Subcutaneous adipose tissue (tissue), 4 donors: ENCODE results near the gene FUT9. TPM values are rescaled to one million over a fixed set of nuclear protein-coding genes. Genes with fewer than 3 reads are reported as not detected.

Source experiments
- CTCF ChIP-seq: fragments of 450-650 bp; IDR thresholded peaks from one replicate; pipeline ENCODE4 v1.5.1; 2016; ENCODE audit warnings: low read depth, mild to moderate bottlenecking, control low read depth, antibody characterized with exemption, moderate library complexity
- total RNA-seq, 4 donors: library from RNA; depleted of rRNA; stranded (reverse); fragments of >200 nt; gene quantifications; one replicate each; pipeline ENCODE4 v1.1.0, GENCODE V29; 2016

The FUT9 gene
- total RNA-seq, 4 donors from 2014 or later: not detected

GRCh38 chr6:96101564-96101963 is 85.8 kb downstream of the FUT9 start:
- no peak for TF ChIP-seq CTCF

GRCh38 chr6:96104910-96105309 is 89.1 kb downstream of the FUT9 start:
- no peak for TF ChIP-seq CTCF

GRCh38 chr6:96110878-96111277 is 95.1 kb downstream of the FUT9 start:
- TF ChIP-seq CTCF: no peak

- TF ChIP-seq CTCF: no peak
These were observed 100.9 kb downstream of the FUT9 start for GRCh38 chr6:96116674-96117073.

DNA sequence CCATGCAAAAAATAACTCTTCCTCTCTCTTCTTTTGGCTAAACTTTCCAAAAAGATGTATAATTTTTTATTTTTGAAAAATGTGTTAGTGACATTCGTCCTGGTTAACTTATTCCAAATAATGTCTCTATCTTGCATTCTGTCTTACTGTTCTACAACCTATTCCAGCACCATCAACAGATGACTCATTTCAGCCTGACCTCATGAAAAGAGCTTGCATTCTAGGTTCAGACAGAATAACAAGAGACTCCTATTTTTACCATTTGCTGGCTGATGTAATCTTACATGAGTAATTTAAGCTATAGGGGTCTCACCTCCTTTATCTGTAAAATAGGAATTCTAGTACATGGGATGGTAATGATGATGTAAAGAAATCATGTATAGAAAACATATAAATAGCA is 109.0 kb downstream of the FUT9 start:
- no peak for TF ChIP-seq CTCF

DNA sequence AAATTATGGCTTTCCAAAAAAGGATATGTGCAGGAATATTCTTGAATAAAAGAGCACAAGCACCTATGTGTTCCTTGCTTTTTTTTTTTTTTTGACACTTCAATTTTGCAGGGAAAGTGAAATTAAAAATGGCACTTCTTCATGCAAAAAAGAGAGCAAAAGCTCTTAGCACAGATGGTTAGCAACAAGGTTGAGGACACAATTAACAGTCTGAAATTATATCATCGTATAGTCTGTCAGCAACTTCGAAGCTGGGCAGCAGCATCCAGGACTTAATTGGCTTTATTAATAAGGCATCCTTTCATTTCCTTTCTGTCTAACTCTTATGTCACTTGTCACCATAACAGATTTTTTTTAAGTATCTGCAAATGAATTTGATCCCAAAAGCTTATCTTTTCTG is 122.6 kb downstream of the FUT9 start:
- no peak for TF ChIP-seq CTCF

GRCh38 chr6:96142142-96142541 is 126.4 kb downstream of the FUT9 start:
- TF ChIP-seq CTCF: no peak
